Suprapubic skin (tissue), 4 donors: Measurements from ENCODE around the gene TSPAN18. TPM values are rescaled to one million over a fixed set of nuclear protein-coding genes. Genes with fewer than 3 reads are reported as not detected.

ENCODE experiments used
- DNase-seq, 2 donors: peaks; one replicate each; pipeline ENCODE4 v3.0.0-alpha.2; 2019; ENCODE audit warnings: low spot score in 2 of 2
- H3K27ac ChIP-seq: fragments of 200-600 bp; sonication (generic); one replicate; pipeline ENCODE4 v1.5.1; 2019
- H3K27me3 ChIP-seq: fragments of 200-600 bp; sonication (generic); one replicate; pipeline ENCODE4 v1.5.1; 2019
- H3K36me3 ChIP-seq: fragments of 200-600 bp; sonication (generic); one replicate; pipeline ENCODE4 v1.5.1; 2019
- H3K4me1 ChIP-seq: fragments of 200-600 bp; sonication (generic); one replicate; pipeline ENCODE4 v1.5.1; 2019
- H3K4me3 ChIP-seq: fragments of 200-600 bp; sonication (generic); one replicate; pipeline ENCODE4 v1.5.1; 2019; ENCODE audit warnings: mild to moderate bottlenecking
- H3K9me3 ChIP-seq: fragments of 200-600 bp; sonication (generic); one replicate; pipeline ENCODE4 v1.5.1; 2019
- EP300 ChIP-seq: sonication (generic); formaldehyde crosslinking; IDR thresholded peaks from one replicate; pipeline ENCODE4 v1.6.1; 2017; ENCODE audit warnings: antibody characterized with exemption
- POLR2A ChIP-seq, 2 donors: fragments of 450-650 bp; IDR thresholded peaks; one replicate each; pipeline ENCODE4 v1.6.1; 2017; ENCODE audit warnings: antibody characterized with exemption in 2 of 2, mild to moderate bottlenecking in 2 of 2, moderate library complexity in 2 of 2
- POLR2AphosphoS5 ChIP-seq, 3 donors: sonication (generic); formaldehyde crosslinking; IDR thresholded peaks; one replicate each; pipeline ENCODE4 v1.6.1; 2017; ENCODE audit warnings: antibody characterized with exemption in 3 of 3
- WGBS: methylation state at CpG from one replicate; pipeline ENCODE4 v1.1.5; 2018; 5-methylcytosine and 5-hydroxymethylcytosine counted together
- total RNA-seq, 4 donors: library from RNA; depleted of rRNA; stranded (reverse); fragments of >200 nt; gene quantifications; one replicate each; pipeline ENCODE4 v1.1.0, GENCODE V29; 2016
- TF ChIP-seq, protein P1 (sequence below), 2 donors: fragments of 200-600 bp in 1 of 2; fragments of 450-650 bp in 1 of 2; sonication (generic) in 1 of 2; IDR thresholded peaks; one replicate each; pipeline ENCODE4 v1.5.1; 2016 to 2019; ENCODE audit warnings: antibody characterized with exemption in 2 of 2, mild to moderate bottlenecking in 1 of 2, moderate library complexity in 1 of 2

The TSPAN18 gene
- total RNA-seq, 4 donors from 2014 or later, result 1.3 to 5.1 (median 3.9) TPM

GRCh38 chr11:44774731-44775130, 48.0 kb downstream of the TSPAN18 start:
- peak in 1 of 2 donors; percentile 37 for DNase-seq
- no peaks in the 10 kb centered on the region for H3K36me3 ChIP-seq
- peaks cover 3% of the 10 kb centered on the region for H3K27me3 ChIP-seq
- H3K4me1 ChIP-seq, result peaks cover 17% of the 10 kb centered on the region
- no peak overlapping the region for H3K27ac ChIP-seq
- no peaks in the 10 kb centered on the region for H3K9me3 ChIP-seq
- TF ChIP-seq POLR2A (IDR thresholded peaks at IDR 0.05), result no peak
- no peak for TF ChIP-seq EP300
- 52% methylated on average over 4 of the region's 4 CpGs for WGBS
- no peak overlapping the region for H3K4me3 ChIP-seq

GRCh38 chr11:44775366-44775984, 48.7 kb downstream of the TSPAN18 start:
- Histone ChIP-seq H3K27ac (no peak overlapping the region), H3K9me3 (no peaks in the 10 kb centered on the region), H3K27me3 (peaks cover 3% of the 10 kb centered on the region), H3K4me3 (no peak overlapping the region), H3K4me1 (peaks cover 18% of the 10 kb centered on the region), H3K36me3 (no peaks in the 10 kb centered on the region)
- no peak for TF ChIP-seq EP300
- TF ChIP-seq, protein P1, sequence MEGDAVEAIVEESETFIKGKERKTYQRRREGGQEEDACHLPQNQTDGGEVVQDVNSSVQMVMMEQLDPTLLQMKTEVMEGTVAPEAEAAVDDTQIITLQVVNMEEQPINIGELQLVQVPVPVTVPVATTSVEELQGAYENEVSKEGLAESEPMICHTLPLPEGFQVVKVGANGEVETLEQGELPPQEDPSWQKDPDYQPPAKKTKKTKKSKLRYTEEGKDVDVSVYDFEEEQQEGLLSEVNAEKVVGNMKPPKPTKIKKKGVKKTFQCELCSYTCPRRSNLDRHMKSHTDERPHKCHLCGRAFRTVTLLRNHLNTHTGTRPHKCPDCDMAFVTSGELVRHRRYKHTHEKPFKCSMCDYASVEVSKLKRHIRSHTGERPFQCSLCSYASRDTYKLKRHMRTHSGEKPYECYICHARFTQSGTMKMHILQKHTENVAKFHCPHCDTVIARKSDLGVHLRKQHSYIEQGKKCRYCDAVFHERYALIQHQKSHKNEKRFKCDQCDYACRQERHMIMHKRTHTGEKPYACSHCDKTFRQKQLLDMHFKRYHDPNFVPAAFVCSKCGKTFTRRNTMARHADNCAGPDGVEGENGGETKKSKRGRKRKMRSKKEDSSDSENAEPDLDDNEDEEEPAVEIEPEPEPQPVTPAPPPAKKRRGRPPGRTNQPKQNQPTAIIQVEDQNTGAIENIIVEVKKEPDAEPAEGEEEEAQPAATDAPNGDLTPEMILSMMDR (IDR thresholded peaks at IDR 0.05), result peak; percentile 26 to 58
- no peak for TF ChIP-seq POLR2AphosphoS5 (IDR thresholded peaks at IDR 0.05)
- TF ChIP-seq POLR2A (IDR thresholded peaks at IDR 0.05), result no peak
- WGBS, result 38% methylated on average over 11 of the region's 12 CpGs
- peak in 1 of 2 donors; percentile 73 for DNase-seq

DNA sequence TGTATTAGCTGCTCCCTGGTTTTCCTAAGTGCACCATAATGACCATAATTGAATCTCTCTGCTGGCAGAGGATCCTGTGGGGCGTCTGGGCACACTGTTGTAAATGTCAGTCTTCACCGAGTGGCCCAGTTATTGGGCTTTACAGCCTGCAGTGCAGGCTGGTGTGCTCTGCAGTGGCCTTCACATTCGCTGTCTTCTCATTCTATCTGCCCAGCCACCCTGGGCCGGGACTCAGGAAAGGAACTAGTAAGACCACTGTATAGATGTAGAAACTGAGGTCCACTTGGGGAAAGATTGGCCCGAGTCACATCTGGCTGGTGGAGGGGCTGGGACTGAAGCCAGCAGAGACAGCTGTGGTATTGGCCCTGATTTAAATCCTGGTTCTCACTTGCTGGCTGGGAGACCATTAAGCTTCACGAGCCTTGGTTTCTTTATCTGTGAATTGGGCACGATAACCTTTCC, 49.3 kb downstream of the TSPAN18 start:
- H3K4me3 ChIP-seq, result no peak overlapping the region
- peak in 1 of 2 donors; percentile 64 for DNase-seq
- no peaks in the 10 kb centered on the region for H3K9me3 ChIP-seq
- H3K27me3 ChIP-seq, result peaks cover 3% of the 10 kb centered on the region
- TF ChIP-seq, protein P1 (IDR thresholded peaks at IDR 0.05), result no peak
- no peak for TF ChIP-seq POLR2A (IDR thresholded peaks at IDR 0.05)
- no peak for TF ChIP-seq POLR2AphosphoS5 (IDR thresholded peaks at IDR 0.05)
- TF ChIP-seq EP300, result no peak
- H3K36me3 ChIP-seq, result no peaks in the 10 kb centered on the region
- H3K27ac ChIP-seq, result no peak overlapping the region
- peaks cover 22% of the 10 kb centered on the region for H3K4me1 ChIP-seq
- WGBS, result 66% methylated on average over 7 of the region's 7 CpGs

DNA sequence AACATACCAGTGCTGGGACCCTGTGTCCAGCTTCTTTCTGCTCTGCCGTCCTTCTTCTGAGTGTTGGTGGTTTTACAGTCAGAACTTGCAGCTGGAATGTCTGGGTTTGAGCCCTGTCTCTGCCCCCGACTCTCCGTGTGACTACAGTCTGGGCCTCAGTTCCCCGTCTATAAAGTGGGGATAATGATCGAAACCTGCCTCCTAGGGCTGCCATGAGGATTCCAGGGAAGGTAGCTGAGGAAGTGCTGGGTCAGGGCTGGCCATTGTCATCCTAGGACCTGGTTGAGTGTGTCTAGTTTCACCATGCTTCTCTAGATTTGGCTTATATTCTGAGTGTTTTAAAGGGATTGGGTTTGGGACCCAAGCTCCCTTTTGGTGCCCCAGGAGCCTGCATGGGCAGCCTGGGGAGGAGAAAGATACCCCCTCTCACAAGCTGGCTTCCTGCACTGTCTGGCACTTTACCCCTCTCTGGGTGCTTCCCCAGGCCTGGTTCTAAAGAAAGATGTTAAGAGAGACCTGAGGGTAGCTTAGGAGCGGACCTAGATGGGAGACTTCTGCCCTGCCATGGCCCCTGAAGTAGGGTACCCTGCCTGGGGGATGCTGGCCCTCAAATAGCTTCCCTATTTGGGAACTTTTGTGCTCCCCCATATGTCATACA, 49.9 kb downstream of the TSPAN18 start:
- no peak overlapping the region for H3K4me3 ChIP-seq
- no peaks in the 10 kb centered on the region for H3K36me3 ChIP-seq
- peaks cover 3% of the 10 kb centered on the region for H3K27me3 ChIP-seq
- TF ChIP-seq, protein P1 (IDR thresholded peaks at IDR 0.05), result no peak
- TF ChIP-seq EP300 (no peak), POLR2AphosphoS5 (IDR thresholded peaks at IDR 0.05) (no peak), POLR2A (IDR thresholded peaks at IDR 0.05) (no peak)
- DNase-seq, result peak in 1 of 2 donors; percentile 26
- H3K27ac ChIP-seq, result no peak overlapping the region
- H3K9me3 ChIP-seq, result no peaks in the 10 kb centered on the region
- 95% methylated on average over 6 of the region's 6 CpGs for WGBS
- peaks cover 22% of the 10 kb centered on the region for H3K4me1 ChIP-seq

GRCh38 chr11:44777209-44778194, 50.7 kb downstream of the TSPAN18 start:
- peaks cover 22% of the 10 kb centered on the region for H3K4me1 ChIP-seq
- H3K36me3 ChIP-seq, result no peaks in the 10 kb centered on the region
- H3K9me3 ChIP-seq, result no peaks in the 10 kb centered on the region
- H3K27ac ChIP-seq, result no peak overlapping the region
- no peak overlapping the region for H3K4me3 ChIP-seq
- H3K27me3 ChIP-seq, result peaks cover 3% of the 10 kb centered on the region
- WGBS, result 86% methylated on average over 6 of the region's 6 CpGs
- DNase-seq, result peak in 1 of 2 donors; percentile 65
- TF ChIP-seq EP300, result no peak
- TF ChIP-seq, protein P1 (IDR thresholded peaks at IDR 0.05), result no peak
- no peak for TF ChIP-seq POLR2A (IDR thresholded peaks at IDR 0.05)
- no peak for TF ChIP-seq POLR2AphosphoS5 (IDR thresholded peaks at IDR 0.05)
